ENCODE data around the gene CCR3.

CCR3 gene

DNA sequence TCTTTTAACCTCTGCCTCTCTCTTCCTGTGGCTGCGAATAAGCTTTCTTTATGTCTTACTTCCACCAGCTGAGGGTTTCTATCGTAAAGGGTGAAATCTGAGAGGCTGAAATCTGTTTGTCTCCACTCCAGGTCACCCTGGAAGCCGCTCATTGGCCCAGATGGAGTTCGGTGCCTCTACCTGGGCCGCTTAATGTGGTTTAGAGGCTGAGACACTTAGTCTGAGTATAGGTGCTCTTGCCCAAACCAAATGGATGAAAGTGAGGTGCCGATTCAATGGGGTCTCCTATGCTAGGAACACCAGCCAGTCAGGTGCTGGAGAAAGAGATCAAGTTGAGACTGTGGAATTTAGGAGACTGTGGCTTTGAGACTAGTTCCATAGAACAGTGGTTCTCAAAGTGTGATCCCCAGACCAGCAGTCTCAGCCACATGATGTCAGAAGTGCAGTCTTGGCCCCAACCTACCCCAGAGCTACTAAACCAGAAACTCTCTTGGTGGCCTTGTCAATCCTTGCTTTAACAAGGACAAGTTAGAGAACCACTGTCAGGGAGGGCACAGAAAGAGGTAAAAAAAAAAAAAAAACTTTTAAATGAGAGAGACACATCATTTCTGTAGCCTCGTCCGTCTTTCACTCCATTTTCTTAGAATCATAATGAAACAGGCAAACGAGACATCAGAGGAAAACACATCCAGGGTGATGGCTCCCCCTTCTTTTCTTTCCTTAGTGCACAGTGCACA, 56.8 kb downstream of the CCR3 start:
- DNase-seq = peak; percentile 93

GRCh38 chr3:46299608-46300460, 57.6 kb downstream of the CCR3 start:
- DNase-seq = peak; percentile 85

DNA sequence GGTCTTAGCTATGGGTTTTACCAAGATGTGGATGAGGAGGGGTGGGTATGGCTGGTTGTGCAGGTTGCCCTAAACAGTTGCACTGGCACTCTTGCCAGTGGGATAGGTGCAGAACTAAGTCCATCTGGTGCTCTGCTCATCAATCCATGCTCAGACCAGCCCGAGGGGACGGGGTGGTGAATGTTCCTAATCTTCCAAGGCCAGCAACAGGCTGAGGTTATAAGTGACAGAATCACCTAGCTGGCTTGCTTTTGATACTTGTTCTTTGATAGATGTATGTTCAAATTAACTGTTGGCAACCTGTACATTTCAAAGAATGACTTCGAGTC, 58.2 kb downstream of the CCR3 start:
- DNase-seq = no peak

GRCh38 chr3:46301122-46301835, 59.0 kb downstream of the CCR3 start:
- no peak for DNase-seq

DNA sequence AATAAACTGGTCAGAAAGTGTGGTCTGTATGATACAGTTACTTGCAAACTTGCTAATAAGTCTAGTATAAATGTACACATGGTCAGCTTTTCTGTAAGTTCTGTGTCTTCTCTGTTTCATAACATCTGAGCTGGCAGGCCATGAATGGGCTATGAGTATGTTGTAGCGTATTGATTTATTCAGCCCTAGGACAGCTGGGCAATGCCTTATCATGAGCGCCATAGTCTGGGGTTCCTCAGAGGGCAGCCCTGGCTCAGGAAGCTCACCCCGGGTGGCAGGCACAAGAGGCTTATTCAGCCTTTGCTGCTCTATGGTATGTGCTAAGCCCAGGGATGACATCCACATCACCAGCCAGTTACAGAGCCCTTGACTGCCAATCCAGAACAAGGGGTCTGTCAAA, 61.0 kb downstream of the CCR3 start:
- no peak for DNase-seq

GRCh38 chr3:46304739-46305138, 62.5 kb downstream of the CCR3 start:
- no peak for DNase-seq

DNA sequence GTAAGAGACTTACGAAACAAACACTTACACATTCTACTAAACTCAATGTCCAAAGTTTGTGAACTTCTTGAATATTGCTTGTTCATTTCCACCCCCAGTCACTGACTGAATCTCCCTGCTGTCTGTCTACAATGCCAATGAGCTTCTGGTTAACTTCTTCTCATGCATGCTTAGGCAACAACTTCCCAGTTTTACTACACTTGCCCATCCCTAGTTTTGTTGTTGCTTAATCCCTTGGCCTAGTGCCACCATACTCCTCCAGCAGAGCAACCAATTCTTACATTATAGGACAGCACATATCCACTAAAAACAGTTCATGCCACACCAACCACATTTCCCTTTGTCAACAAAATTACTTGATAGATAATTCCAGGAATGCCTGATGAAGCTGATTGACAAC, 70.7 kb downstream of the CCR3 start:
- no peak for DNase-seq

GRCh38 chr3:46314517-46314916, 72.3 kb downstream of the CCR3 start:
- peak; percentile 54 for DNase-seq

DNA sequence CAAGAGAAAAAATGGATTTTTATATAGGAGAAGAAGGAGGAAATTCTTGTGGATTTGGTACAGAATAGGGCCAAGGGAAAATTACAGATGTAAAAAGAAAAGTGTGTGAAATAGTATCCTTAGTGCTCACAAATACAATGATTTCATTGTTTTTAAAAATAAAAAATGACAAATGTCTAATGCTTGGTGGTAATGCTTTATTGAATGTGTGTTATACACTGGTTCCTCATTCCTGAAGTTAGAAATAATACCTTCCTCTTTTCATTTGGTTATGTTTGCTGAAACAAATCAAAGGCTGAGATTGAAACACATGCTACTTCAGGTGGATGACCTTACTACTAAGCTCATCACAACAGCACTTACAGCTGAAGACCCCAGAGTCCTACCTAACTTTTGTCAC, 73.9 kb downstream of the CCR3 start:
- DNase-seq = no peak

Data from activated CD4-positive, alpha-beta T cell treated with anti-CD3 and anti-CD28 coated beads, Interleukin-10, Interleukin-2, amounts not matched to agents 100 ng/mL and 50 ng/mL, durations not matched to agents 16 hours and 8 hours (primary cell).